Heart left ventricle (tissue), 16 donors: ENCODE results near the gene NANS. TPM values are rescaled to one million over a fixed set of nuclear protein-coding genes. Genes with fewer than 3 reads are reported as not detected.
"Not testable (repeated sequence)": the region's sequence is repeated elsewhere in the genome, so short reads cannot be mapped to it uniquely, and the experiment has no call there.

Source experiments
- ATAC-seq, 4 donors: fragments of 200-7000 bp; cut with Tn5 transposase; one replicate each; pipeline ENCODE4 v1.9.1; 2020 to 2022; ENCODE audit warnings: moderate library complexity in 4 of 4, mild to moderate bottlenecking in 3 of 4, moderate number of reproducible peaks in 1 of 4
- DNase-seq, 5 donors: peaks; one replicate each; pipeline ENCODE4 v3.0.0-alpha.2; 2020
- H3K27ac ChIP-seq, 12 donors: fragments of 200-600 bp; sonication (generic) in 4 of 12; one replicate each; pipeline versions ENCODE4 v1.5.0 to v1.8.0; 2016 to 2022; ENCODE audit warnings: mild to moderate bottlenecking in 2 of 12
- H3K27me3 ChIP-seq, 9 donors: fragments of 200-600 bp; sonication (generic) in 2 of 9; one replicate each; pipeline versions ENCODE4 v1.5.1 to v1.8.0; 2016 to 2022; ENCODE audit warnings: mild to moderate bottlenecking in 3 of 9
- H3K36me3 ChIP-seq, 9 donors: fragments of 200-600 bp; sonication (generic) in 2 of 9; one replicate each; pipeline versions ENCODE4 v1.5.0 to v1.8.0; 2018 to 2022; ENCODE audit warnings: mild to moderate bottlenecking in 2 of 9
- H3K4me1 ChIP-seq, 12 donors: fragments of 200-600 bp; sonication (generic) in 4 of 12; one replicate each; pipeline versions ENCODE4 v1.5.0 to v1.8.0; 2016 to 2022; ENCODE audit warnings: mild to moderate bottlenecking in 3 of 12
- H3K4me3 ChIP-seq, 12 donors: fragments of 200-600 bp; sonication (generic) in 4 of 12; one replicate each; pipeline versions ENCODE4 v1.5.0 to v1.8.0; 2017 to 2022; ENCODE audit warnings: mild to moderate bottlenecking in 9 of 12, moderate library complexity in 4 of 12
- H3K9me3 ChIP-seq, 12 donors: fragments of 200-600 bp; sonication (generic) in 4 of 12; one replicate each; pipeline versions ENCODE4 v1.5.0 to v1.8.0; 2016 to 2022; ENCODE audit warnings: mild to moderate bottlenecking in 1 of 12
- POLR2A ChIP-seq, 2 donors: fragments of 450-650 bp; IDR thresholded peaks; one replicate each; pipeline ENCODE4 v1.6.1; 2017; ENCODE audit warnings: antibody characterized with exemption in 2 of 2, mild to moderate bottlenecking in 2 of 2, moderate library complexity in 2 of 2
- WGBS, 4 donors: extraction: QIAGEN DNeasy Blood & Tissue Kit in 2 of 4; methylation state at CpG; one replicate each; pipeline versions ENCODE4 v1.1.5 to v1.1.7; 2013 to 2018; 5-methylcytosine and 5-hydroxymethylcytosine counted together
- intact Hi-C, 10 donors: fragments of 100-400 bp; cut with DNase I; formaldehyde crosslinking; loops; one replicate each; pipeline versions ENCODE4 v1.11.1 to v1.14.2; 2022
- polyA plus RNA-seq, 2 donors: library from polyadenylated mRNA; stranded (reverse); fragments of 200-250 nt; gene quantifications; one replicate each; pipeline ENCODE4 v1.2.3, GENCODE V29; 2013
- total RNA-seq, 9 donors: library from RNA; depleted of rRNA in 2 of 9; stranded (reverse); fragments of >200 nt in 2 of 9; fragmentation: NEBNext Ultra II Directional in 3 of 9; extraction: Animal tissue kit (Norgen Biotek cat#: 25700) in 3 of 9; gene quantifications; one replicate each; pipeline versions ENCODE4 v1.1.0 to v1.2.4, GENCODE V29; 2016 to 2023
- TF ChIP-seq, protein P1 (sequence below), 12 donors: fragments of 200-600 bp; sonication (generic) in 4 of 12; IDR thresholded peaks; one replicate each; pipeline versions ENCODE4 v1.5.0 to v1.8.0; 2018 to 2022; ENCODE audit warnings: antibody characterized with exemption in 12 of 12, mild to moderate bottlenecking in 5 of 12
- donor health status: ischemic (EF 13 %, LVEDD 7.1; RV severe dilation, severe dysfunction).
- donor health status: healthy with polysubstance abuse.
- donor health status: DM: no; HTN: yes; CAD: no.
- donor health status: DM: no; HTN: no; CAD: no.
- donor health status: ischemic (EF 25% LVEDD 6.9; RV normal size, moderate dysfunction).
- donor health status: ischemic (EF 25% LVEDD 5.7; RV mildly dilated, moderate dysfunction).
- donor health status: healthy.
- donor health status: DM: yes; HTN: yes; CAD: no.
- donor health status: ischemic (EF 35%, LVEDD 5.7; RV mildly dilated, moderate dysfunction).
- donor health status: nonischemic (EF 11% LVEDD 7.7; RV severe dilation, severe dysfunction).
- donor health status: DM: yes; HTN: yes; CAD: no.
- donor health status: PGD.
- donor health status: ischemic (EF 29% LVEDD 5.4; RV normal size, mild dysfunction).
- donor health status: nonischemic (EF 23%, LVEDD 6.1; RV moderate dilation, normal function).

Gene NANS
- total and polyA plus RNA-seq, 11 donors, result 24.3 to 144 (median 40.7) TPM

DNA sequence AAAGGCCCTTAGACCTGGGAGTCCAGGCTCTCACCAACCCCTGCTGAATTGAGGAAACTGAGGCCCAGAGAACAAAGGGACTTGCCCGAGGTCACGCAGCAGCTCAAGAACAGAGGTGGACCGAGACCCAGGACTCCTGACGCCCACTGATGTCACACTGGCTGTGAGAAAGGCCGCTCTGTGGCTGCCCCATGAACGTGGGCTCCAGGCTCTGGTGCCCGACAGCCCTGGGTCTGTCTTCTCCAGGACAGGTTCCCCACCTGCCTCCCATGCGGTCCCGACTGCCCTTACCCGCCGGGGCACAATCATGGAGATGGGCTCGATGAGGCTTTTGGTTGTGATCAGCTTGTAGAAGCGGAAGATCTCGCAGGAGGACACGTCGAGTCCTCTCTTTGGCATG lies 71.8 kb downstream of the NANS start:
- Histone ChIP-seq H3K9me3 (no peaks in the 10 kb centered on the region), H3K27me3 (no peaks in the 10 kb centered on the region), H3K4me3 (no peak overlapping the region), H3K4me1 (peaks cover 0 to 20% (median 0%) of the 10 kb centered on the region in 12 donors), H3K27ac (peak overlapping the region in 1 of 12 donors; percentile 75), H3K36me3 (peaks cover 0 to 16% (median 0%) of the 10 kb centered on the region in 9 donors)
- 94 to 99% (median 96%) methylated on average over 11 to 16 of the region's 16 CpGs for WGBS, 4 donors
- TF ChIP-seq, protein P1, sequence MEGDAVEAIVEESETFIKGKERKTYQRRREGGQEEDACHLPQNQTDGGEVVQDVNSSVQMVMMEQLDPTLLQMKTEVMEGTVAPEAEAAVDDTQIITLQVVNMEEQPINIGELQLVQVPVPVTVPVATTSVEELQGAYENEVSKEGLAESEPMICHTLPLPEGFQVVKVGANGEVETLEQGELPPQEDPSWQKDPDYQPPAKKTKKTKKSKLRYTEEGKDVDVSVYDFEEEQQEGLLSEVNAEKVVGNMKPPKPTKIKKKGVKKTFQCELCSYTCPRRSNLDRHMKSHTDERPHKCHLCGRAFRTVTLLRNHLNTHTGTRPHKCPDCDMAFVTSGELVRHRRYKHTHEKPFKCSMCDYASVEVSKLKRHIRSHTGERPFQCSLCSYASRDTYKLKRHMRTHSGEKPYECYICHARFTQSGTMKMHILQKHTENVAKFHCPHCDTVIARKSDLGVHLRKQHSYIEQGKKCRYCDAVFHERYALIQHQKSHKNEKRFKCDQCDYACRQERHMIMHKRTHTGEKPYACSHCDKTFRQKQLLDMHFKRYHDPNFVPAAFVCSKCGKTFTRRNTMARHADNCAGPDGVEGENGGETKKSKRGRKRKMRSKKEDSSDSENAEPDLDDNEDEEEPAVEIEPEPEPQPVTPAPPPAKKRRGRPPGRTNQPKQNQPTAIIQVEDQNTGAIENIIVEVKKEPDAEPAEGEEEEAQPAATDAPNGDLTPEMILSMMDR (IDR thresholded peaks at IDR 0.05), result no peak
- no peak for TF ChIP-seq POLR2A (IDR thresholded peaks at IDR 0.05)
- ATAC-seq (no peak), DNase-seq (no peak)
- intact Hi-C loops, result no loop called here

DNA sequence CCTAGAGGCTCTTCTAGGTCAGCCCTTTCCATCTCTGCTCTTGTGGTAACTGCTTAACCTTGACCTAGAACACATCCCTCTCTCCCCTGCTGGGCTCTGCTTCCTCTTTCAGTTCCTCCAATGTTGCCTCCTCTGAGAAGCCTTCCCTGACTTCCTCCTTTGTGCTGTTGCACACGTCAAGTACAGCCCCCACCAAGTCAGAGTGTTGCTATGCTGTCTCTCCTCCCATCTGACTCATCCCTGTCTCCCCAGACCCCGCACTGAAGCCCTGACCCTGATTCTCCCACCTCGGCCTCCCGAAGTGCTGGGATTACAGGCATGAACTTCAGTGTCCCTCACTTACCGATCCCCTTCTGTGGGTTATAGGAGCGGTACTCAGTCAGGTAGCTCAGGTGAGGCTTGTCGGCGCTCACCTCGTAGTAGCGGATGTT lies 72.9 kb downstream of the NANS start:
- Histone ChIP-seq H3K27me3 (no peaks in the 10 kb centered on the region), H3K9me3 (no peaks in the 10 kb centered on the region), H3K36me3 (peaks cover 0 to 16% (median 0%) of the 10 kb centered on the region in 9 donors), H3K4me1 (peaks cover 0 to 20% (median 0%) of the 10 kb centered on the region in 12 donors), H3K4me3 (no peak overlapping the region), H3K27ac (peak overlapping the region in 1 of 12 donors; percentile 75)
- intact Hi-C loops, result no loop called here
- TF ChIP-seq POLR2A (IDR thresholded peaks at IDR 0.05), result no peak
- TF ChIP-seq, protein P1 (IDR thresholded peaks at IDR 0.05), result no peak
- ATAC-seq (peak in 3 of 4 donors; percentile 50 to 78 (median 71)), DNase-seq (peak in 1 of 5 donors; percentile 31)
- 89 to 91% (median 90%) methylated on average over 10 of the region's 10 CpGs for WGBS, 4 donors

DNA sequence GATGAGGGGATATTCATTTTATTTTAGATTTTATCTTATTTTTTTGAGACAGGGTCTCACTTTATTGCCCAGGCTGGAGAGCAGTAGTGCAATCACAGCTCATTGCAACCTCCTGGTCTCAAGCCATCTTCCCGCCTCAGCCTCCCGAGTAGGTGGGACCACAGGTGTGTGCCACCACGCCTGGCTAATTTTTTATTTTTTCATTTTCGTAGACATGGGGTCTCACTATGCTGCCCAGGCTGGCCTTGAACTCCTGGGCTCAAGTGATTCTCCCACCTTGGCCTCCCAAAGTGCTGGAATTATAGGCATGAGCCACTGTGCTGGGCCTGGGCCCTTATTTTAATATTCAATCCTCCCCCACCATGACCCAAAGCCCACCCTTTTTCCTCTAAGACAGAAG lies 73.5 kb downstream of the NANS start:
- H3K36me3 ChIP-seq, result peaks cover 0 to 13% (median 0%) of the 10 kb centered on the region in 9 donors
- WGBS, 4 donors, result 93 to 98% (median 98%) methylated on average over 4 of the region's 4 CpGs
- H3K27me3 ChIP-seq, H3K27ac ChIP-seq, H3K4me3 ChIP-seq, H3K9me3 ChIP-seq, DNase-seq, ATAC-seq, intact Hi-C loops: not testable (repeated sequence)
- H3K4me1 ChIP-seq, result peaks cover 0 to 20% (median 0%) of the 10 kb centered on the region in 12 donors

DNA sequence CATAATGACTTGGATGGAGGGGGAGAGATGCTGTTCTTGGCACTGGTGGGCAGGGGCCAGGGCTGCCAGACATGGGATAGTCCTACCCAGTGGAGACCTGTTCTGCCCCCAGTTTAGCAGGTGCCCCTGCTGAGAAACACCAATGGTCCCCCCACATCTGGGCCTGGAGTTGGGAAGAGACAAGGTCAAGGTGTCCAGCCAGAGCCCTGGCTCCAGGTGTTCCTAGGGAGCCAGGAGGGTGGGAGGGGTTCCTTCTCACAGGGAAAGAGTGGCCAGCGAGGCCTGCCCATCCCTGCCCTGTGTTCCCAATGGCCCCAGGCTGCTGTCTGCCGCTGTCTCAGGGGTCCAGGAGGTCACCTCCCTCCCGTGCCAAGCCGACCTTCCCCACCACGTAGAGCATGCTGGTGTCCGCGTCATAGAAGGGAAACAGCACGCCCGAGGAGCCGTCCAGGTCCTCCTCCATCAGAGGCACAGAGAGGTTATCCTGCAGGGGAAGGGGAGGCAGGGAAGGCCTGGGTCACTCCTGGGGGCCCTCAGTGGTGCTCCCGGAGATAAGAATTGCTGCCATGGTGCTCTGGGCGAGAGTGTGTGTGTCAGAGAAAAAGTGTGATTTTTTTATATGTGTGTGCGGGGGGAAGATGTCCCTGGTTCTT lies 74.2 kb downstream of the NANS start:
- peaks cover 0 to 11% (median 0%) of the 10 kb centered on the region in 9 donors for H3K36me3 ChIP-seq
- no peak for ATAC-seq
- 81 to 83% (median 82%) methylated on average over 11 to 13 of the region's 13 CpGs for WGBS, 4 donors
- DNase-seq, result no peak
- intact Hi-C loops, result no loop called here
- H3K27me3 ChIP-seq, result no peaks in the 10 kb centered on the region
- no peak overlapping the region for H3K27ac ChIP-seq
- no peak overlapping the region for H3K4me3 ChIP-seq
- peaks cover 0 to 20% (median 0%) of the 10 kb centered on the region in 12 donors for H3K4me1 ChIP-seq
- TF ChIP-seq, protein P1 (IDR thresholded peaks at IDR 0.05), result no peak
- TF ChIP-seq POLR2A (IDR thresholded peaks at IDR 0.05), result no peak
- no peaks in the 10 kb centered on the region for H3K9me3 ChIP-seq
